DOHH2 (cell line): ENCODE data around the gene PPP1R12A.

Experiments used
- H3F3A ChIP-seq: fragments of 200-600 bp; sonication (generic), shearing (Covaris generic); 2 replicates; pipeline ENCODE4 v1.6.0; 2016; ENCODE audit warnings: antibody characterized with exemption, mild to moderate bottlenecking; ENCODE audit not compliant: control insufficient read depth, insufficient read depth
- H3K27ac ChIP-seq: fragments of 200-600 bp; sonication (generic); 2 replicates; pipeline ENCODE4 v1.5.1; 2014; ENCODE audit warnings: low read depth, mild to moderate bottlenecking, low read length, moderate library complexity
- H3K27me3 ChIP-seq: fragments of 200-600 bp; sonication (generic); 2 replicates; pipeline ENCODE4 v1.6.1; 2014; ENCODE audit warnings: mild to moderate bottlenecking, low read length, mixed read lengths; ENCODE audit not compliant: control insufficient read depth
- H3K36me3 ChIP-seq: fragments of 200-600 bp; sonication (generic); 2 replicates; pipeline ENCODE4 v1.6.1; 2014; ENCODE audit warnings: mild to moderate bottlenecking, low read length, moderate library complexity, mixed read lengths; ENCODE audit not compliant: control insufficient read depth
- H3K4me1 ChIP-seq: fragments of 200-600 bp; sonication (generic); 2 replicates; pipeline ENCODE4 v1.6.1; 2014; ENCODE audit warnings: mild to moderate bottlenecking, low read length, mixed read lengths; ENCODE audit not compliant: control insufficient read depth
- H3K4me2 ChIP-seq: fragments of 200-600 bp; sonication (generic); 2 replicates; pipeline ENCODE4 v1.6.0; 2014; ENCODE audit warnings: mild to moderate bottlenecking, low read length, moderate library complexity
- H3K4me3 ChIP-seq: fragments of 200-600 bp; sonication (generic); 2 replicates; pipeline ENCODE4 v1.5.1; 2014; ENCODE audit warnings: mild to moderate bottlenecking, low read length, mixed read lengths
- H3K79me2 ChIP-seq: fragments of 200-600 bp; sonication (generic); 2 replicates; pipeline ENCODE4 v1.6.1; 2014; ENCODE audit warnings: mild to moderate bottlenecking, low read length, mixed read lengths; ENCODE audit not compliant: control insufficient read depth
- H3K9me2 ChIP-seq: fragments of 200-600 bp; sonication (generic); replicated peaks from 2 replicates; pipeline ENCODE4 v1.6.1; 2014; ENCODE audit warnings: mild to moderate bottlenecking, low read length, mixed read lengths; ENCODE audit not compliant: control insufficient read depth
- H3K9me3 ChIP-seq: fragments of 200-600 bp; sonication (generic); 2 replicates; pipeline ENCODE4 v1.6.1; 2014; ENCODE audit warnings: antibody characterized with exemption, low read length, mixed read lengths; ENCODE audit not compliant: control insufficient read depth, insufficient read depth
- H4K20me1 ChIP-seq: fragments of 200-600 bp; sonication (generic); 2 replicates; pipeline ENCODE4 v1.6.0; 2014; ENCODE audit warnings: low read depth, mild to moderate bottlenecking, antibody characterized with exemption, low read length, moderate library complexity; ENCODE audit not compliant: control insufficient read depth, insufficient read depth
- EZH2phosphoT487 ChIP-seq: fragments of 200-600 bp; sonication (generic); IDR thresholded peaks from 2 replicates; pipeline ENCODE4 v1.6.1; 2017; ENCODE audit warnings: borderline replicate concordance, mild to moderate bottlenecking, antibody characterized with exemption, low read length, moderate library complexity, mixed read lengths
- TF ChIP-seq, protein P1 (sequence below): fragments of 200-600 bp; sonication (generic); IDR thresholded peaks from one replicate; pipeline ENCODE4 v1.5.1; 2014; ENCODE audit warnings: antibody characterized with exemption, mild to moderate bottlenecking, low read depth, low read length; ENCODE audit not compliant: poor library complexity, severe bottlenecking

The PPP1R12A gene

GRCh38 chr12:79835377-79835843 is 99.5 kb downstream of the PPP1R12A start:
- peaks cover 11% of the 10 kb centered on the region; the same call in 1 of the 2 replicates for H3K79me2 ChIP-seq
- H4K20me1 ChIP-seq = no peaks in the 10 kb centered on the region
- peaks cover 43% of the 10 kb centered on the region for H3K36me3 ChIP-seq
- H3K9me3 ChIP-seq = peaks cover 22% of the 10 kb centered on the region
- no peak for TF ChIP-seq EZH2phosphoT487
- TF ChIP-seq, protein P1, sequence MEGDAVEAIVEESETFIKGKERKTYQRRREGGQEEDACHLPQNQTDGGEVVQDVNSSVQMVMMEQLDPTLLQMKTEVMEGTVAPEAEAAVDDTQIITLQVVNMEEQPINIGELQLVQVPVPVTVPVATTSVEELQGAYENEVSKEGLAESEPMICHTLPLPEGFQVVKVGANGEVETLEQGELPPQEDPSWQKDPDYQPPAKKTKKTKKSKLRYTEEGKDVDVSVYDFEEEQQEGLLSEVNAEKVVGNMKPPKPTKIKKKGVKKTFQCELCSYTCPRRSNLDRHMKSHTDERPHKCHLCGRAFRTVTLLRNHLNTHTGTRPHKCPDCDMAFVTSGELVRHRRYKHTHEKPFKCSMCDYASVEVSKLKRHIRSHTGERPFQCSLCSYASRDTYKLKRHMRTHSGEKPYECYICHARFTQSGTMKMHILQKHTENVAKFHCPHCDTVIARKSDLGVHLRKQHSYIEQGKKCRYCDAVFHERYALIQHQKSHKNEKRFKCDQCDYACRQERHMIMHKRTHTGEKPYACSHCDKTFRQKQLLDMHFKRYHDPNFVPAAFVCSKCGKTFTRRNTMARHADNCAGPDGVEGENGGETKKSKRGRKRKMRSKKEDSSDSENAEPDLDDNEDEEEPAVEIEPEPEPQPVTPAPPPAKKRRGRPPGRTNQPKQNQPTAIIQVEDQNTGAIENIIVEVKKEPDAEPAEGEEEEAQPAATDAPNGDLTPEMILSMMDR = no peak
- H3K27me3 ChIP-seq = no peaks in the 10 kb centered on the region
- H3F3A ChIP-seq = no peaks in the 10 kb centered on the region
- no peaks in the 10 kb centered on the region for H3K9me2 ChIP-seq
- no peak overlapping the region for H3K27ac ChIP-seq
- H3K4me1 ChIP-seq = no peaks in the 10 kb centered on the region
- H3K4me3 ChIP-seq = no peak overlapping the region
- no peak overlapping the region for H3K4me2 ChIP-seq

GRCh38 chr12:79834712-79835376 is 100.1 kb downstream of the PPP1R12A start:
- TF ChIP-seq EZH2phosphoT487 = no peak
- TF ChIP-seq, protein P1 = no peak
- Histone ChIP-seq H3K4me3 (no peak overlapping the region), H3K4me1 (no peaks in the 10 kb centered on the region), H3K27me3 (no peaks in the 10 kb centered on the region), H3K9me2 (no peaks in the 10 kb centered on the region), H3K4me2 (no peak overlapping the region), H3F3A (no peaks in the 10 kb centered on the region), H3K27ac (no peak overlapping the region), H4K20me1 (no peaks in the 10 kb centered on the region), H3K36me3 (peaks cover 40% of the 10 kb centered on the region), H3K9me3 (peaks cover 16% of the 10 kb centered on the region), H3K79me2 (peaks cover 10% of the 10 kb centered on the region; the same call in 1 of the 2 replicates)

GRCh38 chr12:79830440-79830839 is 104.5 kb downstream of the PPP1R12A start:
- TF ChIP-seq, protein P1 = no peak
- no peak for TF ChIP-seq EZH2phosphoT487
- Histone ChIP-seq H3K27me3 (no peaks in the 10 kb centered on the region), H3F3A (no peaks in the 10 kb centered on the region; the same call in 1 of the 2 replicates), H3K27ac (no peak overlapping the region), H3K4me1 (no peaks in the 10 kb centered on the region), H3K4me2 (no peak overlapping the region), H3K4me3 (no peak overlapping the region), H3K79me2 (peaks cover 6% of the 10 kb centered on the region; the same call in 1 of the 2 replicates), H4K20me1 (no peaks in the 10 kb centered on the region), H3K9me2 (no peaks in the 10 kb centered on the region), H3K36me3 (peaks cover 38% of the 10 kb centered on the region), H3K9me3 (no peaks in the 10 kb centered on the region)
